ENCODE data around the gene COL9A1. TPM values are rescaled to one million over a fixed set of nuclear protein-coding genes. Genes with fewer than 3 reads are reported as not detected.
"Not testable (repeated sequence)": the region's sequence is repeated elsewhere in the genome, so short reads cannot be mapped to it uniquely, and the experiment has no call there.

The COL9A1 gene
- total RNA-seq, 2 donors from 2014 or later = 0.17 TPM; not detected in 1

DNA sequence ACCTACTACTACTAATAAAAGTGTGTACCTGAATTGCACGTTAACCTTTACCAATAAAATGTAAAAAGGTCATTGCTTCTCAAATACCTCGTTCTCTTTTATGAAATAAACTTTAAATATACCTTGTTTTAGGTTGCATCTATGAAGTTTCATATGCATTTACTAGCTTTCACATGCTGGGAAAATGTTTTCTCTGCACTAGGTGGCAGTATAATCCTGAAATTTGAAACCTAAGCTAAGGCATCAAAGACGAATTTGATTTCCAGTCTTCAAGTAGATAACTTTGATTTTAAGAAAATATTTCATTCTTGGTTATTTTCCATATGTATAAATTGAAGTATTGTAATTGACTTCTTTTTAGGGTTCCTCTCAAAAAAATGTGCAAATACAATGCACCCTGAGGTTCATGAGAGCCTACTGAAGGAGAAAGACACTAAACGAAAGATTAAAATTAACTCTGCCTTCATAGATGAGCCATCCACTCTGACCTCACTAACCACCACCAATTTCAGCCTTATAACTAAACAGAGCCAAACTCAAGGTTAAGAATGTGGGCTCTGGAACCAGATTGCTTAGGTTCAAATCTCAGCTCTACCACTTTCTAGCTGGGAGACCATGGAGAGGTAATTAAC is 7.3 kb upstream of the COL9A1 start:
- H3K27me3 Mint-ChIP-seq = peaks cover 35% of the 10 kb centered on the region
- no peaks in the 10 kb centered on the region for H3K36me3 Mint-ChIP-seq (ENCODE audit: low read depth)
- no peak for ATAC-seq (replicated peaks)
- peaks cover 1% of the 10 kb centered on the region for H3K4me1 Mint-ChIP-seq
- H3K4me3 Mint-ChIP-seq = no peak overlapping the region
- H3K27ac Mint-ChIP-seq = no peak overlapping the region
- H3K9me3 Mint-ChIP-seq = no peaks in the 10 kb centered on the region

DNA sequence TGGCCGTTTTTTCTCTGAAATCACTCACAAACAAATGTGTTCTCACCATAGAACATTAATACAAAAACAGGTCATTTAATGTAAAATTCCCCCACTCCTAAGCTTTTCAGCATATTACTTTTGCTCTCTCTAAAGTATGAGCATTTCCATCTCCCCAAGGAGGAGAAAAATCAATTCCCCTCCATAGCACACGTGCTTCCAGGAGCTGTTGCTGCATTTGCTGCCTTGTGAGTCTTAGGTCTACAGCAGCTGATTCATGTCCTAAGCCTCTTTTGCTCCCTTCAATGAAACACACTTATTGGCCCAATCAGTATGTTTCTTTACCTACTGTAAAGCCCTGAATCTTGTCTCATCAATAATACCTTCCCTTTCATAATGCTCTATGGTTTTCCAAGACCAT is 6.4 kb upstream of the COL9A1 start:
- Mint-ChIP-seq H3K4me3 (no peak overlapping the region), H3K9me3 (no peaks in the 10 kb centered on the region), H3K27me3 (peaks cover 41% of the 10 kb centered on the region), H3K27ac (no peak overlapping the region), H3K4me1 (no peaks in the 10 kb centered on the region), H3K36me3 (ENCODE audit: low read depth) (no peaks in the 10 kb centered on the region)
- ATAC-seq (replicated peaks) = no peak

DNA sequence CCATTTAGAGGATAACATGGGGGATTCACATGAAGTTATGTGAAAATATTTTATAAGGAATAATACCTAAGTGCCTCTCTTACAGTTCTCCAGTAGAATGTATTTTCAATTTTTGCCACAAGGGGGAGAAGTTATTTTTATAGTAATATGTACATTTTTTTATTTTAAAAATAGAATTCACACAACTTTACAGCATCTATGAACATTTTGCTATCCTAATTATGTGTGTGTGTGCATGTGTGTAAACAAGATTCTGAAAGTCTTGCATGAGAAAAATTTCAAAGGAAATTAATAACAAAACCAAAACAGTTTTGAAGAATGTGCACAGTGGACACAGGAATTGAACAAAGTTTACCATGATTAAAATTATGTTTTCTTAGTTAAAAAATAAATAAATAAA is 5.3 kb upstream of the COL9A1 start:
- H3K9me3 Mint-ChIP-seq; H3K36me3 Mint-ChIP-seq (ENCODE audit: low read depth); H3K4me3 Mint-ChIP-seq; ATAC-seq (replicated peaks); H3K4me1 Mint-ChIP-seq; H3K27ac Mint-ChIP-seq: not testable (repeated sequence)
- peaks cover 42% of the 10 kb centered on the region for H3K27me3 Mint-ChIP-seq

DNA sequence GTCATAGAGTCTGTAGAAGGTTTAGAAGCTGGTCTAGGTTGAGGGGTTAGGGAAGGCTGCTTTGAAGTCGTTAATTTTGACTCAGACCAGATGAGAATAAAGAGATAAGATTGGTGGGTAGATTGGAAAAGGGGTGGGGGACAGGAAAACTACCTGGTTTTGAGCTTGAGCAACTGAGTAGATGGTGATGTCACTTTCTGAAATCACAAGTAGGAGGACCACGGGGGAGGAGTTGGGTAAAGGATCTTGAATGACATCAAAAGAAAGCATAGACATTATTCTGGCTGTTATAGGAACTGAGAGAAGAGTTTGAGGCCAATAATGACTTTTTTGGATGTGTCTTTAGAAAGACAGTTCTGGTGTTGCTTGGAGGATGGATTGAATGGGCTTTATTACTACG is 4.1 kb upstream of the COL9A1 start:
- peaks cover 47% of the 10 kb centered on the region for H3K27me3 Mint-ChIP-seq
- no peaks in the 10 kb centered on the region for H3K4me1 Mint-ChIP-seq
- no peak for ATAC-seq (replicated peaks)
- no peaks in the 10 kb centered on the region for H3K36me3 Mint-ChIP-seq (ENCODE audit: low read depth)
- H3K9me3 Mint-ChIP-seq = no peaks in the 10 kb centered on the region
- no peak overlapping the region for H3K27ac Mint-ChIP-seq
- no peak overlapping the region for H3K4me3 Mint-ChIP-seq

DNA sequence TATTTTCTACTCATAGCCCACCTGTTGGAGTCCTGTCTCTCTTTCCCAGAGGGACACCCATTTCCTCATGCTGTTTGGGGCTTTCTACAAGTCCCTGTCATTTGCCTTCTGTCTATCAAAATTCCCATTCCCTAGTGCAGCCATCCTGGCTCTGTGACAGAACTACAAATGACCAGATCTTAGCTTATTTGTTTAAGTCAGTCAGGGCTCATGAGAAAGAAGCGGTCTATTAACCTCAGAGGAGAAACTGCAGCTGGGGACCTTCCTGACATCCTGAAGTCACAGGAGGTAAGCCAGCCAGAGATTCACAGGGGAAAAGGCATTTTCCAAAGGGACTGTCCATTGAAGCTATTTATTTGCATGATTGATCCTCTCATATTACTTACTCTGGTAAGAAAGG is 1.7 kb upstream of the COL9A1 start:
- ATAC-seq (replicated peaks) = no peak
- H3K4me1 Mint-ChIP-seq = no peaks in the 10 kb centered on the region
- no peaks in the 10 kb centered on the region for H3K36me3 Mint-ChIP-seq (ENCODE audit: low read depth)
- H3K9me3 Mint-ChIP-seq = no peaks in the 10 kb centered on the region
- no peak overlapping the region for H3K4me3 Mint-ChIP-seq
- H3K27ac Mint-ChIP-seq = no peak overlapping the region
- peaks cover 51% of the 10 kb centered on the region for H3K27me3 Mint-ChIP-seq

DNA sequence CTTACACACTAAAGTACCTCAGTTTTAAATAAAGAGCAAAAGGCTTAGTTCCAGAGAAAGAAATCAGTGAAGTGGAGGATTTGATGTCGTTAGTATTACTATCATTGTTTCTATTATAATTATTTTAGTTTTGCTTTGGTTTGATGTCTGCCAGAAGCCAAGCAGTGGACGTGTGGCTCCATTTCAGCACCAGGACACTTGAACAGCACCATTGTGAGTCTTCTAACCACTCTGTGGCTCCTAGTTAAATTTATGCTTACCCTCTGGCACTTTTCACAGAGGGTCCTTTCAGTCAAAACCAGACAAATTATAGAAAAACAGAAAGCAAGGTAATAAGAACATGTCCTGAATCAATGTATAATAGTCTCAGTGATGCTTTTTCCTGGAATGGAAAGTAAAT is 3.4 kb downstream of the COL9A1 start:
- Mint-ChIP-seq H3K36me3 (ENCODE audit: low read depth) (no peaks in the 10 kb centered on the region), H3K27ac (no peak overlapping the region), H3K4me1 (no peaks in the 10 kb centered on the region), H3K4me3 (no peak overlapping the region), H3K27me3 (peaks cover 33% of the 10 kb centered on the region), H3K9me3 (no peaks in the 10 kb centered on the region)
- ATAC-seq (replicated peaks) = no peak

DNA sequence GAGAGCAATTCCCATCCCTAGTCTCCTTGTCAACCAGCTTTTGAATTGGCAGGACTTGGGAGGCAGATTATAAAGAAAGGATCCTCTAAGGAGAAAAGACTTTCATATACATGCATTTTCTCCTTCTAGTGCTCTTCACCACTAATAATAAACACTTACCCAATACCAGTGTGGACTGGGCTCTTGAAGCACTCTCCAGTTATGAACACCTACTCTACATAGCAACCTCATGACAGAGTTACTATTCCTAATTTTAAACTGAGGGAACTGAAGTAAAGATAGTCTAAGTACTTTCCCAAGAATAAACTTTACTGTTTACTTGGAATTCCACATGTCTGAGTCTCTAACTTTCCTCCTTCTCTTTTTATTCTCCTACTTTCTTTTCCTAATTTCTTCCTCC is 4.8 kb downstream of the COL9A1 start:
- no peak overlapping the region for H3K4me3 Mint-ChIP-seq
- no peaks in the 10 kb centered on the region for H3K4me1 Mint-ChIP-seq
- H3K27ac Mint-ChIP-seq = no peak overlapping the region
- ATAC-seq (replicated peaks) = no peak
- no peaks in the 10 kb centered on the region for H3K36me3 Mint-ChIP-seq (ENCODE audit: low read depth)
- H3K27me3 Mint-ChIP-seq = peaks cover 26% of the 10 kb centered on the region
- H3K9me3 Mint-ChIP-seq = no peaks in the 10 kb centered on the region

DNA sequence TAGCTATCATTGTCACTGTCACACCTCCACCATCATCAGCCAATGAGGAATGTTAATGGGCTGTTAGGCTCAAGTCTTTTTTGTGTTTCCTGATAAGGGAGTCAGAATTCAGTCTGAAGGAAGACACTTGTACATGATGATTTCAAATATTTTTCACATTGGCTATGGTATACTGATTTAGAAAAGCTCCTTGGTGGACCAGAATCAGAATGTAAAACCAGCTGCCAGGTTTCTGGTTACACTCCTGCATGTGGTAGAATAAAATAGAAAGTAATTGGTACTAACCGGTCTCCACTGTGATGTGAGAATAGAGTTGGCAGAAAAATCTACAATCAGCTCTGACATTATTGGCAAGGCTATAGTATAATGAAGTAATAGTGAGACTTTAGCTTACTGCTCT is 10.7 kb downstream of the COL9A1 start:
- Mint-ChIP-seq H3K4me3 (no peak overlapping the region), H3K27ac (no peak overlapping the region), H3K36me3 (ENCODE audit: low read depth) (no peaks in the 10 kb centered on the region), H3K27me3 (peaks cover 6% of the 10 kb centered on the region), H3K4me1 (no peaks in the 10 kb centered on the region), H3K9me3 (no peaks in the 10 kb centered on the region)
- ATAC-seq (replicated peaks) = no peak

DNA sequence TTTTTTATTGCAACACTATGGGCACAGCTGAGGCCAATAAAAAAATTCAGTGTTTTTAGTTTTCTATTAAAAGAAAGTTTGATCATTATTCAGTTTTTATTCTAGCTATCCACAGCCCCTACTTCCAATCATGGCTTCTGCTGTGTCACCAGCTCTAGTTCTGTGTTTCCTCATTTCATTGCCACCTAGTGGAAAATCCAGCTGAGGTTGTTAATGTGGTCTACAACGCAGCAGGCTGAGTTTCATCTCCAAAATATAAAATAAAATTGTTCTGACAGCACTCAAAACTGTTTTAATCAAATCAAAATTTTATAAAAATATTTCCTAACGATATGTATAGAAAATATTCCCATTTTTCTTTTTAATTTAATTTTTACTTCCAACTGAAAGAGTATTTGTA is 13.6 kb downstream of the COL9A1 start:
- Mint-ChIP-seq H3K27me3 (peaks cover 13% of the 10 kb centered on the region), H3K9me3 (no peaks in the 10 kb centered on the region), H3K27ac (no peak overlapping the region), H3K36me3 (ENCODE audit: low read depth) (no peaks in the 10 kb centered on the region), H3K4me1 (no peaks in the 10 kb centered on the region), H3K4me3 (no peak overlapping the region)
- no peak for ATAC-seq (replicated peaks)

DNA sequence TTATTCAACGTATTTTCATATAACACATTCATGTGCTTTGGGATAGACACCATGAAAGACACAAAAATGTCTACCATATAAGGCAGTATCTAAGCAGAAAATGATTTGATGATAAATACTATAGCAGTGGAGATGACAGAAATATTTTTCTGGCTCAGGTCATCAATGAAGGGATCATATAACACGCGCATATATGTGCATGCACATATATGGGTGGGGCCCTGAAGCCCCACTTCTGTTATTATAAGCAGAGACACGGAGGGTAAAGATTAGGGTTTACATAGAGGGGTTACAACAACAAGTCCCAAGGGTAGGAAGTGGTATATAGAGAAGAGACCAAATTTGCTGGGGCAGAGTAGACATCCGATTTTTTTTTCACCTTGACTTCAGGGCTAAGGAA is 16.0 kb downstream of the COL9A1 start:
- Mint-ChIP-seq H3K4me1 (no peaks in the 10 kb centered on the region), H3K4me3 (no peak overlapping the region), H3K36me3 (ENCODE audit: low read depth) (no peaks in the 10 kb centered on the region), H3K9me3 (no peaks in the 10 kb centered on the region), H3K27me3 (peaks cover 22% of the 10 kb centered on the region), H3K27ac (no peak overlapping the region)
- ATAC-seq (replicated peaks) = no peak

DNA sequence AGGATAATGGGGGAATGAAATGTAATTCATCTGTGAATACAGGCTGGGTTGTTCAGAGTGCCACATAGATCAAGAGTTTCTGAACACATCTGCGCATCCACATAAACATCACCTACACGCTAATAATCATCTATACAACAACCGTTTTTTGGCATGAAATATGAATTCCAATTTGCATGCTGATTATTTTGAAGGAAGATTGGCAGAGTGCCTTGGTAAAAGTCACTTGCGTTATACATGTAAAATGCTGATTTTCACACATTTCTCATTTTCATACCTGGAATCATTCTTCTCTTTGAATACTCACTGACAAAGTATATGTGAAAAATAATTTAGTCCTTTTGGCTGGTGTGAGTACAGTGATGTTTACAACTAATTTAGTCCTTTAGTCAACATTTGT is 17.7 kb downstream of the COL9A1 start:
- H3K27ac Mint-ChIP-seq = no peak overlapping the region
- peaks cover 30% of the 10 kb centered on the region for H3K27me3 Mint-ChIP-seq
- H3K4me1 Mint-ChIP-seq = no peaks in the 10 kb centered on the region
- H3K36me3 Mint-ChIP-seq (ENCODE audit: low read depth) = no peaks in the 10 kb centered on the region
- no peaks in the 10 kb centered on the region for H3K9me3 Mint-ChIP-seq
- ATAC-seq (replicated peaks) = no peak
- H3K4me3 Mint-ChIP-seq = no peak overlapping the region

DNA sequence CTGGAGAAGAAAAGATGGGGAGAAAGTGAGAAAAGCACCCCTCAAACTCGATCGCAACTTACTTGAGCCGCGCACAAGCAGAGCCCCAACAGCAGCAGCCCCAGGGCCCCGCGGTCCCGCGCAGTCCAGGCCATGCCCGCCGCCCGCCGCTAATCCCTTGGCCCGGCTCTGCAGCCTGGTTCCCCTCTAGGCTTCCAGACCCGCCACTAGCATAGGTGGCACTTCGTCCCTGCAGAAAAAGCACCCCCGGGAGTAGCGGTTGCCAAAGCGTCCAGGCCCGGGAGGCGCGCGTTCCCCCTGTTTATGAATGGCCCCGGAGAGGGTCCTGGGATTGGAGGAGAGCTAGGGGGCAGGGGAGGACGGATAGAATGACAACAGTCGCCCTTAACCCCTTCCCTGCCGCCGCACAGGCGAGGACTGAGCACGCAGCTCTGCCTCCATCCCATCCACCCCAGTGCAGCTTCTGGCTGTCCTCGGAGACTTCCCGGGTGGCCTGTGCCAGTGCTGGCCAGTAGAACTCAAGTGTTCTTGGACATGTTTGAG is 19.9 kb downstream of the COL9A1 start:
- no peak for ATAC-seq (replicated peaks)
- no peak overlapping the region for H3K4me3 Mint-ChIP-seq

DNA sequence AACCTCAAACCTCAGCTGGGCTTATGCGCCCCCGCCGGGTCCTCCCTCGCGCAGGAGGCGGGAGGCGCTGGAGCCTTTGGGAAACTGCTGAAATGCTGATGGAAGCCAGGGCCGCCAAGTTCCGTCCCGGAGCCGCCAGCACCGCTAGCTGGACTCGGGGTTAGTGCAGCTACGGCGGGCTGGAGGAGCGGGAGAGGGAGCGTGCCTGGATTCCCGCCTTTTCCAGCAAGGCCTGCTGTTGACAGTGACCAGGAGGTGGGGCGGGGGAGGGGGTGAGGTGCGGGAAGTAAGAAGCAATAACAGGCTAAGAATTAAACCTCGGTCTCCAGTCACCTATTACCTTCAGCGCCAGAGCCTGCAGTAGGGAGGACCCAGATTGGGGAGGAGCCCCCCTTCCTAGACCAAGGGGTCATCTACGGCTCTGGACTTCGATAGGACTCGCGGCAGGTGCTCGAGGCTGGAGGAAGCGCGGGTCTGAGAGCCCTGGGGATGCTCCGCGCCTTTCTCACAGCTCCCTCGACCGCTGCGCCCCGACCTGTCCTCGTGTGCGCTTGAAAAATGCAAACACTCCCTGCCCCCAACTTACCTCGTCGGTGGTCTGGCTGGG is 20.5 kb downstream of the COL9A1 start:
- Mint-ChIP-seq H3K27me3 (peaks cover 35% of the 10 kb centered on the region), H3K27ac (no peak overlapping the region)

More for the DNA sequence above, 19.9 kb downstream of the COL9A1 start:
- Mint-ChIP-seq H3K27ac (no peak overlapping the region), H3K36me3 (ENCODE audit: low read depth) (no peaks in the 10 kb centered on the region), H3K4me1 (no peaks in the 10 kb centered on the region), H3K9me3 (no peaks in the 10 kb centered on the region), H3K27me3 (peaks cover 35% of the 10 kb centered on the region)

DNA sequence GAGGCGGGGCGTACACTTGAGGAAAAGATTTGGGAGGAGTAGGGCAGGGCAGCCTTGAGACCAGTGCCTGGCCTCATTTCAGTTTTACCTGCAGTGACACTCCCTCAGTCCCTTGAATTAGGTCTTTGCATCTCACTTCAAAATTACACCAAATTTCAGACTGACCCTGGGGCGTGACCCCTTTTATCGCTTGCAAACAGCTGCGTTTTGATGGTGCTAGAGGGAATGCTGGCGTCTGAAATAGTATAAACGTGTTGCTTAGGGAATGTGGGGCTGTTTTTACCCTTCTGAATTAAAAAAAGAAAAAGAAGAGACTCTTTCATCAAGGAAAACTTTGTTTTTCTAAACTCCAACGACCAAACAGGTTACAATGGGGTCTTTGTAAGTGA is 21.0 kb downstream of the COL9A1 start:
- Mint-ChIP-seq H3K4me1 (no peaks in the 10 kb centered on the region), H3K4me3 (no peak overlapping the region), H3K9me3 (no peaks in the 10 kb centered on the region), H3K27ac (no peak overlapping the region), H3K27me3 (peaks cover 35% of the 10 kb centered on the region), H3K36me3 (ENCODE audit: low read depth) (no peaks in the 10 kb centered on the region)
- ATAC-seq (replicated peaks) = no peak

More for the DNA sequence above, 20.5 kb downstream of the COL9A1 start:
- ATAC-seq (replicated peaks) = no peak
- H3K4me3 Mint-ChIP-seq = no peak overlapping the region
- H3K4me1 Mint-ChIP-seq = no peaks in the 10 kb centered on the region
- no peaks in the 10 kb centered on the region for H3K9me3 Mint-ChIP-seq
- no peaks in the 10 kb centered on the region for H3K36me3 Mint-ChIP-seq (ENCODE audit: low read depth)

DNA sequence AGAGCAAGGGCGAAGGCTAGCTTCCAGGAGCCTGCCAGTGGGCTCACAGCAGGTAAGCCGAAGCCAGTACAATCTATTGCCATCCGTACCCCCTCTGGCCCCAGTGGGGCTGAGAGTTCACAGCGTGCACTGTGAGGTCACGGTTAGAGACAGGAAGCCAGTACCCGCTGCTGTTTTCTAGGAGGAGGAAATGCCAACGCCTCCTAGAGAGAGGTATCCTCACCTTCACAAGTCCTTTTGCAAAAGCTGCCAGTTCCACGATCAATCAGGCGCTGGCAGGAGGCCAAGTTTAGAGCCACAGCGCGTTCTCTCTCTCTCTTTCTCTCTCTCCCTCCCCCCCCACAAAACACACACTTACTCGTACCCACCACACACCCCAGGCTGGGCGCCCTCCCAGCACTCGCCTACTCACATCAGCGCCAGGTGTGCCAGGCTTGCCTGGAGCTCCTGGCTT is 22.5 kb downstream of the COL9A1 start:
- H3K27me3 Mint-ChIP-seq = peaks cover 38% of the 10 kb centered on the region
- no peak overlapping the region for H3K4me3 Mint-ChIP-seq
- H3K9me3 Mint-ChIP-seq = no peaks in the 10 kb centered on the region
- no peak overlapping the region for H3K27ac Mint-ChIP-seq
- no peak for ATAC-seq (replicated peaks)
- H3K4me1 Mint-ChIP-seq = no peaks in the 10 kb centered on the region
- no peaks in the 10 kb centered on the region for H3K36me3 Mint-ChIP-seq (ENCODE audit: low read depth)
